OCI-LY3 (cell line): Measurements from ENCODE around the gene TAC3.

Experiments
- H2AFZ ChIP-seq: fragments of 200-600, 300-600 bp; shearing (Covaris generic); 2 replicates; pipeline ENCODE4 v1.6.0; 2014; ENCODE audit warnings: antibody characterized with exemption, low read depth, low read length
- H3K27ac ChIP-seq: fragments of 200-600, 300-600 bp; sonication (generic); 2 replicates; pipeline ENCODE4 v1.5.1; 2014; ENCODE audit warnings: mild to moderate bottlenecking, low read length, moderate library complexity, mixed read lengths
- H3K27me3 ChIP-seq: fragments of 200-600, 300-600 bp; sonication (generic); 2 replicates; pipeline ENCODE4 v1.6.1; 2014; ENCODE audit warnings: low read depth, low read length, mixed read lengths
- H3K36me3 ChIP-seq: fragments of 200-600, 300-600 bp; sonication (generic); replicated peaks from 2 replicates; pipeline ENCODE3; 2014; ENCODE audit warnings: low read depth, low read length, mixed read lengths
- H3K4me1 ChIP-seq: fragments of 300-600, 200-600 bp; sonication (generic); 2 replicates; pipeline ENCODE4 v1.6.1; 2014; ENCODE audit warnings: low read length, mixed read lengths
- H3K4me2 ChIP-seq: fragments of 200-600, 300-600 bp; sonication (generic); 2 replicates; pipeline ENCODE4 v1.6.1; 2014; ENCODE audit warnings: low read length, mixed read lengths
- H3K4me3 ChIP-seq: fragments of 300-600, 200-600 bp; sonication (generic); 2 replicates; pipeline ENCODE4 v1.5.1; 2014; ENCODE audit warnings: antibody characterized with exemption, mild to moderate bottlenecking, low read length, moderate library complexity
- H3K79me2 ChIP-seq: fragments of 300-600, 200-600 bp; shearing (Covaris generic); 2 replicates; pipeline ENCODE4 v1.6.1; 2014; ENCODE audit warnings: mild to moderate bottlenecking, low read length, mixed read lengths
- H3K9ac ChIP-seq: fragments of 300-600, 200-600 bp; shearing (Covaris generic); 2 replicates; pipeline ENCODE4 v1.6.0; 2014; ENCODE audit warnings: mild to moderate bottlenecking, low read length, moderate library complexity
- H3K9me3 ChIP-seq: fragments of 200-600, 300-600 bp; shearing (Covaris generic); 2 replicates; pipeline ENCODE4 v1.6.1; 2014; ENCODE audit warnings: low read length, mixed read lengths; ENCODE audit not compliant: insufficient read depth
- H4K20me1 ChIP-seq: fragments of 200-600, 300-600 bp; sonication (generic); 2 replicates; pipeline ENCODE4 v1.6.1; 2016; ENCODE audit warnings: low read length, mixed read lengths; ENCODE audit not compliant: insufficient read depth
- CTCF ChIP-seq: fragments of 200-600, 300-600 bp; sonication (generic); IDR thresholded peaks from 2 replicates; pipeline ENCODE4 v1.5.1; 2014; ENCODE audit warnings: antibody characterized with exemption, low read length, low read depth
- EZH2phosphoT487 ChIP-seq: fragments of 200-600 bp; shearing (Covaris generic); IDR thresholded peaks from 2 replicates; pipeline ENCODE4 v1.6.1; 2018; ENCODE audit warnings: antibody characterized with exemption, mixed run types, low read depth

Gene TAC3

GRCh38 chr12:57016348-57016747, at the start of gene TAC3:
TSS of gene TAC3 (minus strand) at chr12:57016529. CDS start at chr12:57015797, 732 bp downstream.
- no peak within 1 kb of the TSS for H3K4me2 ChIP-seq

GRCh38 chr12:57063991-57064685, 47.8 kb upstream of the TAC3 start:
- TF ChIP-seq EZH2phosphoT487, result no peak
- no peak for TF ChIP-seq CTCF
- H3K27ac ChIP-seq, result peak overlapping the region; percentile 95
- peak overlapping the region; percentile 64 for H3K4me3 ChIP-seq
- peaks cover 9% of the 10 kb centered on the region for H3K79me2 ChIP-seq
- H3K9ac ChIP-seq, result peak overlapping the region; percentile 63
- no peaks in the 10 kb centered on the region for H4K20me1 ChIP-seq
- no peaks in the 10 kb centered on the region for H3K27me3 ChIP-seq
- H2AFZ ChIP-seq, result no peak overlapping the region
- H3K4me2 ChIP-seq, result peak overlapping the region; percentile 76
- H3K36me3 ChIP-seq, result peaks cover 44% of the 10 kb centered on the region
- no peaks in the 10 kb centered on the region for H3K9me3 ChIP-seq
- H3K4me1 ChIP-seq, result peaks cover 36% of the 10 kb centered on the region

More at GRCh38 chr12:57016348-57016747, at the start of gene TAC3:
- Histone ChIP-seq H2AFZ (no peak within 1 kb of the TSS), H3K27ac (no peak within 1 kb of the TSS), H3K9ac (no peak within 1 kb of the TSS), H3K27me3 (peaks cover 30% of the 10 kb centered on the region), H3K9me3 (no peaks in the 10 kb centered on the region), H3K79me2 (no peaks in the 10 kb centered on the region), H3K4me1 (peaks cover 37% of the 10 kb centered on the region), H3K36me3 (no peaks in the 10 kb centered on the region), H3K4me3 (no peak within 1 kb of the TSS), H4K20me1 (no peaks in the 10 kb centered on the region)
- no peak for TF ChIP-seq EZH2phosphoT487
- no peak for TF ChIP-seq CTCF

GRCh38 chr12:57058454-57058853, 42.1 kb upstream of the TAC3 start:
- H3K27me3 ChIP-seq, result no peaks in the 10 kb centered on the region
- H3K4me3 ChIP-seq, result no peak overlapping the region
- H3K9me3 ChIP-seq, result no peaks in the 10 kb centered on the region
- no peak overlapping the region for H3K4me2 ChIP-seq
- H3K36me3 ChIP-seq, result peaks cover 66% of the 10 kb centered on the region
- TF ChIP-seq CTCF (no peak), EZH2phosphoT487 (no peak)
- peaks cover 20% of the 10 kb centered on the region for H3K4me1 ChIP-seq
- no peak overlapping the region for H3K9ac ChIP-seq
- no peaks in the 10 kb centered on the region for H4K20me1 ChIP-seq
- no peak overlapping the region for H2AFZ ChIP-seq
- no peak overlapping the region; the same call in 1 of the 2 replicates for H3K27ac ChIP-seq
- H3K79me2 ChIP-seq, result peaks cover 5% of the 10 kb centered on the region

GRCh38 chr12:57057067-57057751, 40.9 kb upstream of the TAC3 start:
- no peaks in the 10 kb centered on the region for H3K9me3 ChIP-seq
- no peak overlapping the region for H3K9ac ChIP-seq
- H3K79me2 ChIP-seq, result no peaks in the 10 kb centered on the region
- H2AFZ ChIP-seq, result no peak overlapping the region
- H3K4me2 ChIP-seq, result no peak overlapping the region
- TF ChIP-seq EZH2phosphoT487, result no peak
- TF ChIP-seq CTCF, result no peak
- no peak overlapping the region for H3K27ac ChIP-seq
- H3K4me1 ChIP-seq, result peaks cover 9% of the 10 kb centered on the region
- H4K20me1 ChIP-seq, result no peaks in the 10 kb centered on the region
- H3K4me3 ChIP-seq, result no peak overlapping the region
- H3K27me3 ChIP-seq, result no peaks in the 10 kb centered on the region
- H3K36me3 ChIP-seq, result peaks cover 62% of the 10 kb centered on the region
